Mesothelial cell of epicardium (in vitro differentiated cells): ENCODE measurements around the gene LETM1. TPM values are rescaled to one million over a fixed set of nuclear protein-coding genes. Genes with fewer than 3 reads are reported as not detected.

Source experiments
- DNase-seq, 2 experiments: peaks; one replicate each; pipeline ENCODE4 v3.0.0; 2021; ENCODE audit warnings: low spot score in 2 of 2; ENCODE audit not compliant: unreplicated experiment in 2 of 2
- H3K27ac Mint-ChIP-seq: 2 replicates; pipeline ENCODE4 v1.8.0; 2021; ENCODE audit warnings: mixed read lengths
- H3K27me3 Mint-ChIP-seq: 2 replicates; pipeline ENCODE4 v1.8.0; 2021; ENCODE audit warnings: low read depth, mixed read lengths
- H3K36me3 Mint-ChIP-seq: 2 replicates; pipeline ENCODE4 v1.8.0; 2021; ENCODE audit warnings: mixed read lengths
- H3K4me1 Mint-ChIP-seq: 2 replicates; pipeline ENCODE4 v1.8.0; 2021; ENCODE audit warnings: mixed read lengths
- H3K4me3 Mint-ChIP-seq: 2 replicates; pipeline ENCODE4 v1.8.0; 2021; ENCODE audit warnings: mild to moderate bottlenecking, moderate library complexity, mixed read lengths
- H3K9me3 Mint-ChIP-seq: 2 replicates; pipeline ENCODE4 v1.8.0; 2021; ENCODE audit warnings: mixed read lengths
- total RNA-seq: library from RNA; stranded (reverse); gene quantifications from 3 replicates; pipeline ENCODE4 v1.2.1, GENCODE V29; 2021
- TF ChIP-seq, protein P1 (sequence below): fragments of 200-600 bp; sonication (generic); IDR thresholded peaks from one replicate; pipeline ENCODE4 v1.5.0; 2021; ENCODE audit warnings: antibody characterized with exemption; ENCODE audit not compliant: unreplicated experiment

Gene LETM1
- total RNA-seq, 1 donor from 2014 or later, result 48.7 TPM

DNA sequence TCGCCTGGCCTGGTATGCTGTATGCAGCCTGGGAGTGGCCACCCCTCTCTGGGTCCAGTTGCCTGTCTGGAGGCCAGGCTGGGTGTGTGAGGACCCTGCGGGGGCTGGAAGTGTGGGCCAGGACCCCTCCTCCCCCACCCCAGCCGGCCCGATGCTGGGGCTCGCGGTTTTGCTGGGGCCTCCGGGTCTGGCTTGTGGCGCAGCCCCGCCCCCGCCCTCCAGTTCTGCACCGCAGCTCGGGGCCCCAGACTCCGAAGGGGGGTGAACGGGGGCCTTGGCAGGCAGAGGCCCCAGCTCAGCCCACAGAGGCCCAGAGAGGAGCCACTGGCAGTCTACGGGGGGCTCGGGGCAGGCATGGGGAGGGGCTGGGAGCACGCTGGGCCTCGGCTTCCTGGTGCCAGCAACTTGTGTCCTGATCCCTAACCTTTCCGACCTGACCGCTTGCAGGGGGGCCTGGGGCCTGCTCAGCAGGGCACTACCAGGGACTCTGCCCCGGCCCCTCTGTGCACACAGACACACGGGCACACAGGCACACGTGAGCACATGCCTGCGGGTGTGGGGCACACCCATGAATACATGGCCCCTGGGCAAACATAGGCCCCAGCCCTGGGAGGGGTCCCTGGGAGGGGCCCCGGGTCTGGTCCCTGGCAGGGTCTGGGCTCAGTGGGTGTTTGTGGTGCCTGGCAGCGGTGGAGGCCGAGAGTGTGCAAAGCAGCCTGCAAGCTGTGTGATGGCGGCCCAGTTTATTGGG is 84.2 kb downstream of the LETM1 start:
- Mint-ChIP-seq H3K27me3 (no peaks in the 10 kb centered on the region), H3K4me1 (peaks cover 38% of the 10 kb centered on the region), H3K9me3 (no peaks in the 10 kb centered on the region), H3K36me3 (no peaks in the 10 kb centered on the region), H3K4me3 (no peak overlapping the region), H3K27ac (no peak overlapping the region)
- TF ChIP-seq, protein P1, sequence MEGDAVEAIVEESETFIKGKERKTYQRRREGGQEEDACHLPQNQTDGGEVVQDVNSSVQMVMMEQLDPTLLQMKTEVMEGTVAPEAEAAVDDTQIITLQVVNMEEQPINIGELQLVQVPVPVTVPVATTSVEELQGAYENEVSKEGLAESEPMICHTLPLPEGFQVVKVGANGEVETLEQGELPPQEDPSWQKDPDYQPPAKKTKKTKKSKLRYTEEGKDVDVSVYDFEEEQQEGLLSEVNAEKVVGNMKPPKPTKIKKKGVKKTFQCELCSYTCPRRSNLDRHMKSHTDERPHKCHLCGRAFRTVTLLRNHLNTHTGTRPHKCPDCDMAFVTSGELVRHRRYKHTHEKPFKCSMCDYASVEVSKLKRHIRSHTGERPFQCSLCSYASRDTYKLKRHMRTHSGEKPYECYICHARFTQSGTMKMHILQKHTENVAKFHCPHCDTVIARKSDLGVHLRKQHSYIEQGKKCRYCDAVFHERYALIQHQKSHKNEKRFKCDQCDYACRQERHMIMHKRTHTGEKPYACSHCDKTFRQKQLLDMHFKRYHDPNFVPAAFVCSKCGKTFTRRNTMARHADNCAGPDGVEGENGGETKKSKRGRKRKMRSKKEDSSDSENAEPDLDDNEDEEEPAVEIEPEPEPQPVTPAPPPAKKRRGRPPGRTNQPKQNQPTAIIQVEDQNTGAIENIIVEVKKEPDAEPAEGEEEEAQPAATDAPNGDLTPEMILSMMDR, result no peak
- no peak for DNase-seq

DNA sequence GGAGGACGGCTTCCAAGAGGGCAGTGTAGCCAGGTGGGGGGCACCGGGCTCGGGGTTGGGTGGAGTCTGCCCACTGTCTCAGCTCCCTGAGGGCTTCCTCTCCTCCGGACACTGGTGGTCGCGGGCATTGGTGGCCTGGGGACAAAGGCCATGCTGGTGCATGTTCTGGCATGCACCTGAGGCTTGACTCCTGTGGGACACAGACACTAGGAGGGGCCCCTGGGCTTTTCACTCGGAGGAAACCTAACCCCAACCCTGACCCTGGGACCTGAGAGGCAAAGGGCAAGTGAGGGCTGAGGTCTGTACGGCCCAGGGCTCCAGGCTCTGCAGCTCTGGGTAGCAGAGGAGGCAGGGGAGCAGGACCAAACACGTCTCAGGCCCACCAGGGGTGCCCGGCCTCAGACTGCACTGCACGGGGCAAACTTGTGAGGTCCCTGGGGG is 85.1 kb downstream of the LETM1 start:
- Mint-ChIP-seq H3K4me1 (peaks cover 38% of the 10 kb centered on the region), H3K27ac (no peak overlapping the region), H3K9me3 (no peaks in the 10 kb centered on the region), H3K4me3 (no peak overlapping the region), H3K36me3 (no peaks in the 10 kb centered on the region), H3K27me3 (no peaks in the 10 kb centered on the region)
- TF ChIP-seq, protein P1, result no peak
- no peak for DNase-seq

DNA sequence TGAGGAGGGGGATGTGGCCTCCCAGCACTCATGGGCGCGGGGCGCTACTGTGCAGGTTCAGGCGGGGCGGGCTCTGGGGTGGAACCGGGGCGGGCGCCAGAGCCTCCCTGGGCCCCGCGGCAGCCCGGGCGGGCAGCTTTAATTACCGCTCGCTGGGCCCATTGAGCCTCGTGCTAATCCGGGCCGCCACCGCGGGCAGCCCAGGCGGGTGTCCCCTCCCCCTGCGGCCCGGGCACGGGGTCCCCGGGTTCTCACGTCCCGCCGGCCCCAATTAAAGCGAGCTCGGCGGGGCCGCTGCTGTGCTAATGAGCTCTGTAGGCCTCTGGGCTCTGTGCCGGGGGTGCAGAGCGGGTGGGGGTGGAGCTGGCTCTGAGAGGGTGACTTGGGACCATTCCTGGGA is 85.7 kb downstream of the LETM1 start:
- Mint-ChIP-seq H3K9me3 (no peaks in the 10 kb centered on the region), H3K27me3 (no peaks in the 10 kb centered on the region), H3K36me3 (no peaks in the 10 kb centered on the region), H3K27ac (no peak overlapping the region), H3K4me3 (no peak overlapping the region), H3K4me1 (peaks cover 42% of the 10 kb centered on the region)
- no peak for DNase-seq
- TF ChIP-seq, protein P1, result no peak

DNA sequence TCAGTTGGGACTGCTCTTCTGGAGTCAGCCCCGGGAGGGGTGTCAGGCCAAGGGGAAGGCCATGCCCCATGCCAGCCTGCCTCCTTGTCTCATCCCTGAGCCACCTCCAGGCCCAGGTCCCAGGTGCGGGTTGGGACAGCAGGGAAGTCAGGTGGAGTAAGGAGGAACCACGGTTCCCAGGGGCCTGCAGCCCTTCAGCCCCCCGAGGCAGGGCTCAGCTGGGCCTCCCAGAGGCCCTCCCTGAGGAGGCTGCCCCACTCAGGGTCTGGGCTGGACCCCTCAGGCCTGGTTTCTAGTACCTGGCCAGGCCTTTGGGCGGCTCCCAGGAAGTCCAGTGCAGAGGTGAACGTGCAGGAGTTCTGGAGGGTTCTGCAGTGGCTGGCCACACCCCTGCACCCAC is 86.3 kb downstream of the LETM1 start:
- TF ChIP-seq, protein P1, result no peak
- no peak overlapping the region for H3K27ac Mint-ChIP-seq

DNA sequence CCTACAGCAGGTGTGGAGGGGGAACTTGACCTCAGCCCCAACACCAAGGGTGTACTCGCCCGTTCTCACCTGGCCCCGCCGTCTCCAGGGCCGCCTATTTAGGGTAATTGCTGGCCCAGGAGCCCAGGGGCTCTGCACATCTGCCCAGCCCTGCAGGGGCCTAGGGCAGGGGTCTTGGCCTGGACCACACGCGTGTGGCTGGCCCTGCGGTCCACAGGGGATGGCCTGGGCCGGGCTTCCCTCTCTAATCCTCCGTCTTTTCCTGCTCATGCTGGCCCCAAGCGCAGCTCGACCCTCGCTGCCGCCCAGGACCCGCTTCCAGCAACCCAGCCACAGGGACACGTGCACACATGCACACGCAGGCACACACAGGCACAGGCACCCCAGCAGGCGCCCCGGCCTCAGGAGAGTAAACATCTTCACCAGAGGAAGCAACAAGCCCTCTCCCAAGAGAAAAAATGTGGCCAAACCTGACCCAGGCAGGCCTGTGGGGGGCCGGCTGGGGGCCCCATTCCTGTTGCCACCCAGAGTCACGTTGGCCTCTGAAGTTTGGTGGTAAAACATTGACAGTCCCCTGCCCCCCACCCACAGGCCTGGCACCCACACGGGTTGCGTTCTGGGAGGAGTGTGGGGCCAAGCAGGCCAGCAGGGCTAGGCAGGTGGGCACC is 87.5 kb downstream of the LETM1 start:
- peak overlapping the region; percentile 97 for H3K27ac Mint-ChIP-seq
- peak overlapping the region; percentile 76 for H3K4me3 Mint-ChIP-seq
- no peaks in the 10 kb centered on the region for H3K36me3 Mint-ChIP-seq
- H3K9me3 Mint-ChIP-seq, result no peaks in the 10 kb centered on the region
- DNase-seq, result no peak
- peaks cover 40% of the 10 kb centered on the region for H3K4me1 Mint-ChIP-seq
- TF ChIP-seq, protein P1, result no peak
- no peaks in the 10 kb centered on the region for H3K27me3 Mint-ChIP-seq

More for the DNA sequence above, 86.3 kb downstream of the LETM1 start:
- H3K27me3 Mint-ChIP-seq, result no peaks in the 10 kb centered on the region
- H3K4me3 Mint-ChIP-seq, result no peak overlapping the region
- peaks cover 42% of the 10 kb centered on the region for H3K4me1 Mint-ChIP-seq
- no peaks in the 10 kb centered on the region for H3K36me3 Mint-ChIP-seq
- DNase-seq, result no peak
- H3K9me3 Mint-ChIP-seq, result no peaks in the 10 kb centered on the region
